Bronchial epithelial cell (primary cell): ENCODE results near the gene LAMB3. TPM values are rescaled to one million over a fixed set of nuclear protein-coding genes. Genes with fewer than 3 reads are reported as not detected.

Experiments used
- DNase-seq: peaks from one replicate; pipeline ENCODE4 v3.0.0-alpha.2; 2010; ENCODE audit warnings: low read depth
- FAIRE-seq: peaks from 2 replicates; lab custom pipeline; 2011; peaks lifted over from hg19 to GRCh38; lab: Jason Lieb, UNC
- H3K27me3 ChIP-seq: 2 replicates; pipeline ENCODE4 v1.5.1; 2011; ENCODE audit warnings: low read length; ENCODE audit not compliant: control insufficient read depth, insufficient read depth
- H3K36me3 ChIP-seq: 2 replicates; pipeline ENCODE4 v1.5.1; 2011; ENCODE audit warnings: low read length; ENCODE audit not compliant: control insufficient read depth, insufficient read depth
- H3K4me3 ChIP-seq: 2 replicates; pipeline ENCODE4 v1.5.1; 2011; ENCODE audit warnings: mild to moderate bottlenecking, low read depth, low read length, control low read depth
- CTCF ChIP-seq: IDR thresholded peaks from 2 replicates; pipeline ENCODE4 v1.5.1; 2011; ENCODE audit warnings: mild to moderate bottlenecking, moderate library complexity, low read length, control low read depth, inconsistent platforms; ENCODE audit not compliant: insufficient read depth, severe bottlenecking
- total RNA-seq: library from RNA; depleted of rRNA; stranded (reverse); fragments of >200 nt; gene quantifications from 2 replicates; pipeline ENCODE4 v1.2.1, GENCODE V29; 2014

LAMB3 gene
- total RNA-seq, 1 donor from 2014 or later = 3,106 TPM

- H3K4me3 ChIP-seq = no peak overlapping the region
These were observed 6.4 kb downstream of the LAMB3 start for GRCh38 chr1:209645574-209646452.

DNA sequence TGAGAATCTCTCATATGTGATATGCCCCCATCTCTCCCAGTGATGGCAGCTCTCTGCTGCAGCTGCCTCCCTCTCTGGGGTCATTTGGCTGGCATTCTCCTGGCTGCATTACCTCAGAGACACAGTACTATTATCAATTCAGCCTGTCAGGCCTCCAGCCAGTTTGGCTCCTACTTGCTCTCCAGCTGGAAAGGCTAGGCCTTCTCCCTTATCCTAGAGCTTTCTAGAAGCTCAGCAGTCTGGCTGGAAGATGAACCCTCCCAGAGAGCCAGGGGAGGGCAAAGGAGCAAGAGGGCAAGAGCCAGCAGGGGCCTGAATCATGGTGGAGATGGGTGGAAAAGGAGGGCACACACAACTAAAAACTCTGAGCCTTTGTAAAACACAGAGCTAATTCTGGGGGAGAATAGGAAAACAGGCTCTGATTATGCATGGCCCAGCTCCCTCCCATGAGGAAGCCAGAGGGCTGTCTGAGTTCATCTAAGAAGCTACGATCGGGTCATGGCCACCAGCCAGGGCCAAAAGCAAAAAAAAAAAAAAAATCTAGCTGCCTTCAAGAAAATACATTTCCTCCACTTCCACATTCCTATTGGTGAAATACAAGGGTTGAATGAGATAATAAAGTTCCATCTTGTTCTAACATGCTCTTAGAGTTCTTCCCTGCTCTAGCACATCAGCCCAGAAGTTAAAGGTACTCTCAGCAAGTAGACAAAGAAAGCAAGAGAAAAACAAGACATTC is 8.8 kb downstream of the LAMB3 start:
- DNase-seq = peak; percentile 63

More at GRCh38 chr1:209645574-209646452, 6.4 kb downstream of the LAMB3 start:
- no peaks in the 10 kb centered on the region for H3K27me3 ChIP-seq
- DNase-seq (peak; percentile 17), FAIRE-seq (no peak)
- H3K36me3 ChIP-seq = peaks cover 44% of the 10 kb centered on the region
- TF ChIP-seq CTCF = no peak

DNA sequence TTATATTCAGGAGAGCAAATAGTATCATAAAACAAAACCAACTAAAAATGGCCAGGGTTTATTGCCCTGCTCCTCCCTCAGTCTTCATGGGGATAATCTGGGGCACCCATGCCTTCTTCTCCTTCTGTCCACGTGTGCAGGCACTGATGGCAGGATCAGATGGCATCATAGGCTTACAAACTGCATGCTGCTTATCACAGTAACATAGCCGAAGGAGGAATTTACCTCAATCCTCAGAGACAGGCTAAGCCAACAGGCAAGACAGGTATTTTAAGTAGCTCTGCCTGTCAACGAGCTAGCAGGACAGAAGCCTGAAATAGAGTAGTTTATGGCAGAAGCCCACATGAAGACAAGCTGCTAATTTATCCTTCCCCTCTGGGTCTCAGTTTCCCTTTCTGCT is 9.4 kb downstream of the LAMB3 start:
- TF ChIP-seq CTCF = no peak
- Histone ChIP-seq H3K27me3 (no peaks in the 10 kb centered on the region), H3K4me3 (no peak overlapping the region), H3K36me3 (peaks cover 45% of the 10 kb centered on the region)
- DNase-seq (peak; percentile 33), FAIRE-seq (peak; percentile 28)

More for the DNA sequence above, 8.8 kb downstream of the LAMB3 start:
- peak; percentile 55 for FAIRE-seq
- TF ChIP-seq CTCF = no peak
- Histone ChIP-seq H3K36me3 (peaks cover 45% of the 10 kb centered on the region), H3K4me3 (no peak overlapping the region), H3K27me3 (no peaks in the 10 kb centered on the region)

GRCh38 chr1:209641832-209642172 is 10.4 kb downstream of the LAMB3 start:
- H3K36me3 ChIP-seq = peaks cover 44% of the 10 kb centered on the region
- H3K27me3 ChIP-seq = no peaks in the 10 kb centered on the region
- FAIRE-seq = no peak
- no peak for DNase-seq
- H3K4me3 ChIP-seq = no peak overlapping the region
- TF ChIP-seq CTCF = no peak

GRCh38 chr1:209635850-209636249 is 16.4 kb downstream of the LAMB3 start:
- DNase-seq (no peak), FAIRE-seq (no peak)
- H3K36me3 ChIP-seq = peaks cover 44% of the 10 kb centered on the region
- TF ChIP-seq CTCF = no peak
- no peak overlapping the region for H3K4me3 ChIP-seq
- H3K27me3 ChIP-seq = no peaks in the 10 kb centered on the region
